NK-92 treated with Interleukin-12 subunit alpha and Interleukin-12 subunit beta, amount 100 ng/mL, for 24 hours (cell line): ENCODE data around the gene DCDC2C.
"Not testable (repeated sequence)": the region's sequence is repeated elsewhere in the genome, so short reads cannot be mapped to it uniquely, and the experiment has no call there.

Experiments used
- DNase-seq: peaks from one replicate; lab custom pipeline; 2025; lab: John Stamatoyannopoulos, UW

The DCDC2C gene

DNA sequence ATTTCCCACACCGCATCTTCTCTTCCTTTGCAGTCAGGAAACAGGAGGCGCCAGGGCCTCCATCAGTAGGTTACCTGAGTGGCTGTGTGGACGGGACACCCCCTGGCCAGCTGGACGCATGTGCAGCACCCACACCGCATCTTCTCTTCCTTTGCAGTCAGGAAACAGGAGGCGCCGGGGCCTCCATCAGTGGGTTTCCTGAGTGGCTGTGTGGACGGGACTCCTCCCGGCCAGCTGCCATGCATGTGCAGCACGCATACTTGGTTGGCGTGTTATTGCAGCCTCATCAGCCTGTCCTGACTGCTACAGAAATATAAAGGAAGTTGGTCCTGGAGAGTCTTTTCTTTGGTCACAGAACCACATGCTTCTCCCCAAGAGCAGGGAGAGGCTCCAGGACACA is 74.6 kb downstream of the DCDC2C start:
- no peak for DNase-seq

DNA sequence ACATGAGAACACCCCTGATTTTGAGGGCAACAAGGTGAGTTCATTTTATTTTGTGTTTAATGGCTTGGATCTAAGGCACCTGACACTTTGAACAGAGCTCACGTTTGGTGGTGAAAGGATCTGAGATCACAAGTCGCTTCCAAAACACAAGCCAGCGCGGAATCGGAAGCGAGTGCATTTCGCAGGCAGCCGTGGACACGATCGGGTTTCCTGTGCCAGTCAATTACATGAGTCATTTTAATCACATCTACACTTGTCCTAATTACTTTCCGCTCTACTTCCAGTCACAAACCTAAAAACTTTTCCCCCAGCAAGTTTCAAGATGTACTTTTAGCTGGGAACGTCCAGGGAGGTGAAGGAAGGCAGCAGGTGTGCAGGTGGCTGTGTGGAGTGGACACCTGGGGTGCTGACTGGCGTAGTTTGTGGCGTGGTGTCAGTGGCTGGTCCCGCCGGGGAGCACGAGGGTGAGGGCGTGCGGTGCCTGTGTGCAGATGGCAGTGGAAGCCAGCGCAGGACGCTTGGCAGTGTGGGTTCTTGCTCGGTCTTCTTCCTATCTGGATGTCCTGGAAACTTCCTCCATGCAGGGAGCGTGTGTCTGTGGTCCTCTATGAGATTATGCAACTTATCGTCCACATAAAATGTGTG is 75.6 kb downstream of the DCDC2C start:
- no peak for DNase-seq

DNA sequence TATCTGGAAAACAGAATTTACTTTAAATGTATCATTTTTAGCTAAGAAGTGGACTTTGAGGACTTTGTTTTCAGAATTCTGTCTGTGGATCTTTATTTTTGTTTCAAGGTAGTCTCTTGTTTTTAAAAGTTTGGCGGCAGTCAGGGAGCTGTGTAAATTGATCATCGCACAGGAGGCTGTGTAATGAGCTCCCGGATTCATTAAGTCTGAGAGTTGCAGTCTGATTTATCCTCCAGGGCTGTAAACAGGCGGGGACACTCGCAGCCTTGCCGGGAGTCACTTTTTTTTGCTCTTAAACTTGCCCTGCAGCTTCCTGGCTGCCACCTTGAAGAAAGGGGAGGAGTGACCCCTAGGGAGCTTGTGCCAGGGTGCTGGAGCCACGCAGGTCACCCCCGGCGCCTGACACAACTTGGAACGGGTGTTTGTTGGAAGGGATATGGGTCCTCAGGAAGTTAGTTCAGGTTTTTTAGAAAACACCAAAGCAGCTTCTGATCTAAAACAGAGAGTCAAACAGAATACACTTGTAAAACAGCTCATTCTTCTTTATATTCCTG is 76.2 kb downstream of the DCDC2C start:
- DNase-seq, result no peak

DNA sequence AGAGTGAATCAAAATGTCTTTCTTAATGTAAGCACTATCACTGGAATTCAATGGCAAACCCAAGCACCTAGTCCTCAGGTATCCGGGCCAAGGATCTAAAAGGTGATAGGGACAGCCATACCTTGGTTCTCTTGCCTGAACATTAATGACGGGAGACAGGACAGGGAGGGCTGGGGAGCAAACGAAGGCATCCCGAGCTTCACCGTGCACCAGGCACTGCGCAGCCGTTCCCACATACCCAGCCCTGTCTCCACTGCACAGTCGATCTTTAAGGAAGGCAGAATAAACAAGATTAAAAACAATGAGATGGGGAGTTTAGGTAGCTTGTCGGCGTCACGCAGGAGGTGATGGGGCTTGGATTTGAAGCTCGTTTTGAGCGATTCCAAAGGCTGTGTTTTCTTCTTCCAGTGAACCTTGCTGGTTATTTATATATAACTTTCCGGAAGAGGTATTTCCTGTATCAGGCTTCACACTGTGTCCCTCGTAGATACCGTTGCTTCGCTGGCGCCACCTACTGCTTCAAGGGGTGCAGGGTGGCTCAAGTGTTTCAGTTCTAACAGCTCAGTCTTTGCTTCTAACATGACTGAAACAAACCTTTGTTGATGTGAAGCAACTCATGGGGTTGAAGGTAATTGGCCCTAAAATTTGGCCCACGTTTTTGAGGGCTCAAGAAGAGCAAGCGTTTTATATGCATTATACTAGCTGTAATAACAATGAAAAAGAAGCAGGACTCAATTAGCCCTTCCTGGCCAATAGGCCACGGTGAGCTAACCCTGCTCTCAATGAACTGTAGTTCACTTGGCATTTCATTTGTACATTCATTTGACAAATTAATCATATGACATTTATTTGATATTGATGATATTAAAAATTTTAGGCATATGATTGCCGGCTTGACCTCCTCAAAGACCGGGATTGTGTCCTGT is 77.4 kb downstream of the DCDC2C start:
- peak; percentile 36 for DNase-seq

DNA sequence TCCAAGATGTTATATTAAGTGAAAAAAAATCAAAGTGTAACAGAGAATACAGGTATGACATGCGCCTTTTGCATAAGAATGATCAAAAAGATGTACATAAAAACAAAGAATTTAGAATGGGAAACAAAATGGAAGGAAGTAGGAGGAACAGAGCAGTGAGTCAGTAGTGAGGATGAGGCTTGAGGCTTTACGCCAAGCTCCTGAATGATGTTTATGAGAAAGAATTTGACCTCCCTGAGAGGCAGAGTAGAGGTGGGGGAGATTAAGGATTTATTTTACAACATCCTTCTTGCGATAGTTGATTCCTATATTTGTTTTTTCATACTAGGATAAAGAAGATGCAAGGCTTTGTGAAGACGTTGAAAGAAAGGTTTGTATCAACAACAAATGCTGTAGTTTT is 81.4 kb downstream of the DCDC2C start:
- no peak for DNase-seq

DNA sequence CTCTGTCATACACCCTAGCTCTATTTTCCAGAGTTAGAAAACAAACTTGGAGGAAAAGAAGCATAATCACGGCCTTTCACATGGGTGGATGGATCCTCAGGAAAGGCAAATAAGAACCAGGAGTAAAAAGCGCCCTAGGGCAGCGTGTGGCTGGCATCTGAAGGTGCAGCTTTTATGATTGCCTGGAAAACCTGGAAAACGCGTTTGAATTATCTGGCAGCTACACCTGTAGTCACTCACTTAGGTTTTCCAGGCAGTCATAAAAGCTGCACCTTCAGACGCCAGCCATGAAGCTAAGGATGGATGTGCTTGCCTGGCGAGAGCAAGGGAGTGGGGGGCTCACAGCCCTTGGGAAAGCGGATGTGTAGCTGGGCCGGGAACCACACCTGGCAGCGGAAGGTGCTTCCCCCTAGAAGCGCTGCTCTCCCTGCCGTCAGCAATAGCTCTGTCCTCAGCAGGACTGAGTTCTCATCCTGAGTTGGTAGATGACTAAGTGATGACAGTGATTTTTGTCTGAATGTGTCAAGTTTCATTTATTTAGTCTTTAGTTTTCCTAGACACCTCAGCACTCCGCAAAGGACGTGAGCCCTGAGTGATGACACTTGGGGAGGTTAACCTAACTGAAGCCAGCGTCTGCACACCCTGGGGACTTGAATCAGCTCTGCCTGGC is 82.0 kb downstream of the DCDC2C start:
- no peak for DNase-seq

DNA sequence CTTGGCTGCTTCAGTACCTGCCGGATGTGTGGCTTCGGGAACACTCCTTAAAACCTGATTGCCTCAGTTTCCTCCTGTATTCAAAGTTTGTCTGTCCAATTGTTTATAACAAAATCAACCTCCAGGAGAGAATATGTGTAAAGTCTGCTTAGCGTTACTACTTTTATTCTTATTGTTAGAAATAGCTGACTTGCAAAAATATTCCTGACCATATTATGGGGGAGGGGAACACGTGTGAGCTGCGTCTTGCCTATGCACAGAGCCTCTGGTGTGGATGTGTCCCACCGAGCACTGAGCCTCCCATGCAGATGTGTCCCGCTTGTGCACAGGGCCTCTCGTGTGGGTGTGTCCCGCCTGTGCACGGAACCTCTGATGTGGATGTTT is 82.5 kb downstream of the DCDC2C start:
- DNase-seq, result no peak

DNA sequence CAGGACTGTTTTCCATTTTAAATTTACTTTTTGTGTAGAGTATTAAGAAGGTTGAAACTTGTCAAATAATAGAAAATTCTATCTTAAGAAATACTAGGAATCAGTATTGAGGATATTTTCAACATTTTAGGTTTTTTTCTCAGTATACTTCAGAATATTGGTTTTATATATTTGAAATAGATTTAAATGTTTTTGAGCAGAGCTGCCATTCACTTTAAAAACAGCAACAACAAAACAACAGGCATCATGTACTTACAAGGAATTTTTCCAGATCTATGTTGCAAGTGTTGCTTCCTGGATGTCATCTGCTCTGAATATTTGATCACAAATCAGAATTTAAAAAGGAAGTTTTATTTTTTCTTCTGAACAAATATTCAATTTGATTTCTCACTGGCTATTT is 84.4 kb downstream of the DCDC2C start:
- no peak for DNase-seq

DNA sequence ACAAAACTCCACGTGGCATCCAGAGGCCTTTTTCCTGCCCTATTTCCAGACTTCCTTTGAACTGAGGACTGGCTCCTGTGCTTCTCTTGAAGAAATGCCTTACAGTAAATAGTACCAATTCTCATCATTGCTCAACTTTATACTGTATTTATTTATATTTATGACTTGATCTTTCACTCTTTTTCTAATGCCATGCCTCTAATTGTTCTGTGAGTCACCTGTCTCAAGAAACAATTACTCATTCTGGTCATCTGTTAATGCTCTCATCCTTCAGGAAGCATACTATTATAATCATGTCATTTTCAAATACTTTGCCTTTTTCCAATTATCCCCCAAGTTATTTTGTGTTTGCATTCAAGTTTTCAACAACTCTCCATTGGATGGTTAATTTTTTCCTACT is 85.9 kb downstream of the DCDC2C start:
- DNase-seq, result no peak

DNA sequence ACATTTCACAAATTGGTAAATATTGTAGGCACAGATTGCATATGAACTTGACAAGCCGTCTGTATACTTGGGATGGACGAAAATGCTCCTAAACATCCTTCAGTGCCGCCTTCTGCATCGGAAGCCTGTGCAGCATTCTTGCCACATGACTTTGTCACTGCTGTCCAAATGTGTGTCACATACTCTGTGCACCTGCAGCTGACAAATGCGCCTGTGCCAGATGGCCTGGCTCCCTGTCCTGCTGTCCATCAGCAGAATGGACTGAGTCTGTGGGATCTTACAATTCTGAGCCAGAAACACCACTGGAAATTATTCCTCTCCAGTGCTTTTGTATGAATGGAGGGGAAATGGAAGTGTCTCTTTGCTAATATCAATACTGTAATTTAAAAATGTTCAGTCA is 89.9 kb downstream of the DCDC2C start:
- no peak for DNase-seq

DNA sequence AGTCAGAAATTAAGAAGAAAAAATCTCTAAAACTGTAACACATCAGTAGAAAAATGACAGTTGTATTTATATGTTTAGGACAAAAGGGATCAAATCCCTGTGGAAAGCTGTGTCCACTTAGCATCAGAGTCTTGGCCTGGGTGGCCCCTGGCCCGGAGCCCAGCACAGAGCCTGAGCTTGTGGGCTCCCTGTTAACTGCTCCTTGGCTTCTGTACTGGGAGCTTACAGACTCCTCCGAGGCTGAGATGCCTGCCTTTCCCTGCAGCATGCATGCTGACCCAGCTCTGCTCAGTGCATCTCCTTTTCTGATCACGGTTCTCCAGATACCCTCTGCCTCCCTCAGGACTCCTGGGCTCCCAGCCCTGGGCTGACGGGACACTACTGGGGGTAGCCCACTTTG is 98.1 kb downstream of the DCDC2C start:
- DNase-seq, result no peak

DNA sequence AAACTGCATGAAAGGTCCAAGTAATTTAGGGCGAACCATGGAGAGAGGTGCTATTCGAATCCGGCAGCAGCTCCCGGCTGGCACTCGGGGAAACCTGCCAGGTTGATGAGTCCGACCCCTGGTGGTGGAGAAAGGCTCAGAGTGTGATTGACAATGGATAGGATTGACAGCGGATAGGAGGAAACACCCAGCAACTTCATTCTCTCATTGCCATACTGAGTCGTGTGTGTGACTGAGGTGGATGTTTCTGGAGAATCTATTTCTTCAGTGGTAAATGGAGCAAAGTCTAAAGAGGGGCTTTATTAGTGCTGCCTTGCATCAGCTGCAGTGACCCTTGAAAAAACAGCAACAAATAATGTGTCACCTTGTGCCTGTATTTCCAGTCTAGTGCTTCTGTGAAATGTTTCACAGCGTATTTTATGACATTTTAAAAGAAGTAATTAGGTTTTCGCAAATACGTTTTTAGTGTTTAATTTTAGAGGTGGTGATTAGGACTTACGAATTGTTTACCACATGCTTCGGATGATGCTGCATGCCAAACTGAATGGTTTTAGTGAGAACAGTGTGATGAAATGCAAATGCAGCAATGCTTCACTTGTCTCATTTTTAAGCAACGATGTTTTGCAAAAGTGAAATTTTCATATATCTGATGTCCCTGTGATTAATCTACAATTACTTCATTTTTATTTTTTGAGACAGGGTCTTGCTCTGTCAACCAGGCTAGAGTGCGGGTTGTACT is 102.0 kb downstream of the DCDC2C start:
- no peak for DNase-seq

DNA sequence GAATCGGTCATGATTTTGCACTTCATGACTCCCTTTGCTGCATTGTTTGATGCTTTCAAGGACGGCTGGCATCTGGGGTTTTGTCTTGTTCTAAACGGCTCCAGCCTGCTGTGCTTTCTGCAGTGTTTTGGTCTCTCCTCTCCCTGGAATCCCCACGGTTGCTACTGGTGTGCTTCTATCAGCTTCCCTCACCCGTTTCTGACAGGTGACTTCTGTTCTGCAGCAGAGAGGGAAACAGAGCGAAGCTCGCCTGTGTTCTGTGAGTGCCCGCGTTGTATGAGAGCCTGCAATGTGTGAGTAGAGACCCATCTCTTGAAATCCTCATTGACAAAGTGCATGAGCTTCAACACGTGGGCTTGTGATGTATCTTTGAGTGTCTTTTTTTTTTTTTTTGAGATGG is 102.8 kb downstream of the DCDC2C start:
- no peak for DNase-seq

DNA sequence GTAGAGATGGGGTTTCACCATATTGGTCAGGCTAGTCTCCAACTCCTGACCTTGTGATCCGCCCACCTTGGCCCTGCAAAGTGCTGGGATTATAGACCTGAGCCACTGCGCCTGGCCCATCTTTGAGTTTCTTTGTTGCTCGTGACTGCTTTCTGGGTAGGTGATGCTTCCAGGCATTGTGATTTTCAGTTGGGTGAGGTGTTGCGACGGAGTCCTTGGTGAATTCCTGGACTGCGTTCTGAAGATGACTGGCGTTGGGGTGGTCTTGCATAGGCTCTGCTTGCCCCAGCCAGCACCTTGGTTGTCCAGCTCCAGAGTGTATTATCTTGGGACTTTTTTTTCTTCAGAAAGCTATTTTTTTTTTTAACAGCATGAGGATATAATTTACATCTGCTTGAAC is 103.4 kb downstream of the DCDC2C start:
- DNase-seq, result no peak

DNA sequence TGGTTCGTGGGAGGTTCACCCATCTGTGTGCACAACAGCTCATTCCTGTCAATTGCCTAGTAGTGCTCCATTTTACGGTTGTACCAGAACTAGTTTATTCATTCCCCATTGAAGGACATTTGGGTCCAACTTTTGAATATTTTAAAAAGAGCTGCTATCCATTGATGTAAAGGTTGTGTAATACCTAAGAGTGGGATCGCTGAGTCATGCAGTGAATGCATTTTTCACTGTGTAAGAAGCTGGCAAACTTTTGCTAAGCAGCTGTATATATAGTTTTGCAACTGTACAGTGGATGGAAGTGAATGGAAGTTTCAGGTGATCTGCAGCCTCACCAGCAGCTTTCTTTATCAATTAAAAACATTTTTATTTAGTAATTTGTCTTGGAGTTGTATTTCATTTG is 104.5 kb downstream of the DCDC2C start:
- no peak for DNase-seq

DNA sequence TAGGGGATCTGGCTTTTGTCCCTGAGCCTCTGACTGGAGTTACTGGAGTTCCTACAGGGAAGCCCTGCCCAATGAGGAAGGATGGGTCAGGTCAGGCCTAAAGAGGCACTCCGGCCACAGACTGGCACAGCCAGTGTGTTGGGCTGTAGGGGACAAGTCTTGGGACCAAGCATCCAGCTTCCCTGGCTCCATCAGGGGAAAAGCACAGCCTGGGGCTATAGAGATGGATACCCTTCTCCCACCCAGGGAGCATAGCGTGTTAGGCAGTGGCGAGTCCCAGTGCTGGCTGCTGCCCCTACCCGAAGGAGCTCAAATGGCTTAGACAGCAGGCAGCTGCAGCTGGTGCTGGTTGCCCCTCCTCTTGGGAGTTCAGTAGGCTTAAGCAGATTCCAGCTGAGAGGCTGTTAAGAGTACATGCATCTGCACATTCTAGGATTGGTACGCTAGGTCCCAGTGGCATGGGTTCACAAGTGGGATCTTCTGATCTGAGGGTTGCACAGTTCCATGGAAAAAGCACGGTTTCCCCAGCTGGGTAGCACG is 111.4 kb downstream of the DCDC2C start:
- no peak for DNase-seq

DNA sequence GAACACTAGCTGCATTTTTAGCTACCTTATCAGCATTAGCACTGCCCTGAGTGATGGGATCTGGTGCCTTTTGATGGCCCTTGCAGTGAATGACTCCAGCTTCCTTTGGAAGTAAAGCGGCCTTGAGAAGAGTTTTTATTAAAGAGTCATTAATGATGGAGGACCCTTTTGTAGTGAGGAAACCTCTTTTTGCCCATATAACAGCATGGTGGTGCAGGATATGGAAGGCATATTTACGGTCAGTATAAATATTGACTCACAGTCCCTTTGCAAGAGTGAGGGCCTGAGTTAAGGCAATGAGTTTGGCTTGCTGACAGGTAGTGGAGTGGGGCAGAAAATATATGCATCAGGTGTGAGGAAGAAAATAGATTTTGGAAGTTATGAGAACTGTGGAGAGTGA is 113.8 kb downstream of the DCDC2C start:
- not testable (repeated sequence) for DNase-seq

DNA sequence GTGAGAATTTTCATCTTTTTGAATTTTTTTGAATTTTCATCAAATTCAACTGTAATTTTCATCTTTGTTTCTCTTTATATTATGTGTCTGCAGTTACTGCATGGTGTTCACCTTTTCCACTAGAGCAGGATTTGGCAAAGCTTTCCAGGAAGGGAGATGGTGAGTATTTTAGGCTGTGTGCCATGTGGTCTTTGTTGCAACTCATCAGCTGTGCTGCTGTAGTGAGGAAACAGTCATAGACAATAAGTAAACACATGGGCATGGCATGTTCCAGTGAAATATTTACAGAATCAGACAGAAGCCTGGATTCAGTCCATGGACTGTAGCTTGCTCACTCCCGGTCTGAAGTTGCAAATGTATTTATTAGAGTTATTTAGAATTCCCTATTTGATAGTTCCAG is 120.4 kb downstream of the DCDC2C start:
- no peak for DNase-seq

DNA sequence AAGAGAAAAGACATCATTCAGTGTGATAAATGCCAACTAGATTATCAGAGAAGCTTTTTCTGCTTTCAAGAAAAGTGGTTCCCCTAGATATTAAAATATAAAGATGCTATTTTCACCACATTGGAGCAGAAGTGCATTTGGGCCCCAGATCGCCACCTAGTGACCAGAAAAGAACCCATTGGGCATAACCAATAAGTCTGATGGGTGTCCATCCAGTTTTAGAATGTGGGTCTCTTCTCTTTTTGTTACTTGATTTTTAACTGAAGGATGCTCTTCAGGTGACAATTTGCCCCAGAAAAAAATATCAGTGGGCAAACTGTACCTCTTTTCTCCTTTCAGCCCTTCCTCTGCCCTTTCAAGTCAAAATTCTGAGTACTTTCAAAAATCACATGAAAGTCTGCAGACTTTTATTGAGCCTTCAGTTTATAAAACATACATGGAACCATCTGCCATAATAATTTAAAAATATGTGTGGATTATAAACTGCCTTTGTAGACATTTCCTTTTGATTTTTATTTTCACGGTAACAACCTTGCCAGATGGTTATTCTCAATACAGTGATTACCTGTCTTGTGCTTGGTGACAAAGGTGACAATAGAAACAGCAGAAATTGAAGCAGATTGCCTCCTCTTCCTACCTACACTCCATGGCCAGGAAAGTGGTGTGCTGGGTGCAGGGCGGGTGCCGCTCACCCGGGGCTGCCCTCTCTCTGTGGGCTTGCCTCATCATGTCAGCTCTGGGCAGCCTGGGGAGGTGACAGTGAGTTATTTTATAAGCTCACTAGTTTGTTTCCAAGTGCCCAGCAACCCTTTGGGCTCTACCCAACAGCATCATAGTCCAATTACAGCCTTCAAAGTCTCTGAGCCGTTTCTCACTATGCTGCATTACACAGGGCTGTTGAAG is 124.5 kb downstream of the DCDC2C start:
- DNase-seq, result no peak

DNA sequence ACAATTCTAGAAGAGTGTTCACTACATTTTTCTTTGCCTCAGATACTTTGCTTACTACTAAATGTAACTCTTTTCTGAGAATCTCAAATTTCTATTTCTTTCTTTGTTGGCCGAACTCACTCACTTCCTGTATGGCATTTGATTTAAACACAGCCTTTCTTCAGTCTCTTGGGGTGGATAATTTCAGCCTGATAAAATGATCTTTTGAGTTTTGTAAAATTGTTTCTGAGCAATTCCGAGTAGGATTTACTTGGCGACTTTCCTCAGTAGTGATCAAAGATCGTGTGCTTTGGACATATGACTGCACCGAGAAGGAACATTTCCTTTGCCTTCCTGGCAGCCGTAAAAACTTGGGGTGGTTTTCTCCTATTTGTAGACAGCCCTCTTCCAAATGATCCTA is 127.4 kb downstream of the DCDC2C start:
- DNase-seq, result no peak

DNA sequence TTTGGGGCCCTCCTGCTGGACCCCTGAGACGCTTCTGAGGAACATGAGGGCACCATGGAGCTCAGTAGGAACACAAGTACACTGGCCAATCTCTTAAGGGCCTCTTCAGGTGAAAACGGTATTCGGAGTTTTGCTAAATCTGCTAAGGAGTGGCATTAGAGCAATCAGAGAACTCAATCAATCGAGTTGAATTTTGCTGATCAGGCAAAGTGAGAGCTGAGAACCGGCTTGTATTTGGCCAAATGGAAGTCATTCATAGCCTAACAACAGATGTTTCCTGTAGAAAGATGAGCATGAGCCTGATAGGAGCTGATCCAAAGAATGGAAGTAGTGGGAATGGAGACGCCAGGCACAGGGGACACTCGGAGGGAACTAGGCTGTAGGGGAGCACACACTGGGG is 133.7 kb downstream of the DCDC2C start:
- no peak for DNase-seq
